T-helper 9 cell (primary cell): ENCODE results near the gene MRPL27.
A peak's percentile ranks its signal among the peaks of the same experiment; 100 is the strongest.

Experiments used
- DNase-seq: peaks from one replicate; pipeline ENCODE4 v3.0.0-alpha.2; 2020

MRPL27 gene

DNA sequence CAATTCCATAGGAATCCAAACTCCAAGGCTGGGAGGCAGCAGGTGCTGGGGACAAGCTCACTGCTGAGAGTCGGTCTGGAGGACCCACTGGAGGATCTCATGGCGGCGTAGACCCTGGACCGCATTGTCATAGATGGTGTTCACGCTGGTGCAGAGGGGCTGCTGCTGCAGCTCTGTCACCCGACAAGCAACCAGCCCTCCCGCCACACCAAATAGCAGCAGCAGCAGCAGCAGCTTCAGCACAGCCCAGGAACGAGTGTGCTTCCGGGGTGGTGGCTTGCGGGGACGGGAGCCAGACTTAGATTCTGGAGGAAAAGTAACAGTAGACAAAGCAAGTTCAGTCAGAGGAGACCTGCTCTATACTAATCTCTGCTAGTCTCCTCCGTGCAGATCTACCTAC is 9.9 kb upstream of the MRPL27 start:
- no peak for DNase-seq

DNA sequence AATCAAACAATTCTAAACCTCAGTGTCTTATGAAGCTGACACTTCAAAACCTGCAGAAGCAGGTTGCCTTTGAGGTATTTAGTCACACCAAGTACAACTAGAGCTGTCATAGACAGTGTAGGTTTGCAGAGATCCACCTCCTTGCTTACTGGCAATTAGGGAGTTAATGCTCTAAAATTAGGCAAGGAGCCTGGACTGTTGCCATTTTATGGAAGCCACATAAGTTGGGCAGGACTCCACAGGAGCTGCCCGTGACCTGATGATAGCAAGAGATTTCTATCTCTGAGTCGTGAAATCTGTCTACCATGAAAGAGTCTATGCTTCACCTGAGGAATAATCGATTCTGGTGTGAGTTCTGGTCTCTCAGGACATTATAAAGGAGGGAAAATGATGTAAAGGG is 8.9 kb upstream of the MRPL27 start:
- no peak for DNase-seq

DNA sequence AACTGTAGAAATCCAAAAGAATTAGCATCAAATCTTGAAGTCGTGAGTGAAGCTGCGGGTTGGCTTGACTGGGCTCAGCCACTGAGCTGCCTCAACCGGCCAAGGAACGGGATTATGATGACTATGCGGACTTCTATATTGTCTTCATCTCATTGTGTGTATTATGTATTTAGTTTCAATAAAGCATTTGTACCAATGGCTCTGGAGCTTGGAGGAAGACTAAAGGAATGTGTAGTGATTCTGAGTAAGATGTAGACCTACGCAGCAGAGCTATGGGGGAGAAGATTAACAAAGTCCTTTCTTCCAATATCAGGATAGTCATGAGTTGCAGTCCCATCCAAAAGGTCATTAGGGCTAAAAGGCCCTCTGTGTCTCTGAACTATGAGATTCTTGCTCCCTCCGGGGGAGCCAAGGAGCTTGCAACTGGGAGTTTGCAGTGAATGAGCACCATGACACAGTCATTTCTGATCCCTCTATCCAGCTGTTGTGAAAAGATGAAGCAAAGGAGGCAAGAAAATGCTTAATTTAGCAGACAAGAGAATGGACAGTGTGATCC is 8.4 kb upstream of the MRPL27 start:
- DNase-seq = no peak

DNA sequence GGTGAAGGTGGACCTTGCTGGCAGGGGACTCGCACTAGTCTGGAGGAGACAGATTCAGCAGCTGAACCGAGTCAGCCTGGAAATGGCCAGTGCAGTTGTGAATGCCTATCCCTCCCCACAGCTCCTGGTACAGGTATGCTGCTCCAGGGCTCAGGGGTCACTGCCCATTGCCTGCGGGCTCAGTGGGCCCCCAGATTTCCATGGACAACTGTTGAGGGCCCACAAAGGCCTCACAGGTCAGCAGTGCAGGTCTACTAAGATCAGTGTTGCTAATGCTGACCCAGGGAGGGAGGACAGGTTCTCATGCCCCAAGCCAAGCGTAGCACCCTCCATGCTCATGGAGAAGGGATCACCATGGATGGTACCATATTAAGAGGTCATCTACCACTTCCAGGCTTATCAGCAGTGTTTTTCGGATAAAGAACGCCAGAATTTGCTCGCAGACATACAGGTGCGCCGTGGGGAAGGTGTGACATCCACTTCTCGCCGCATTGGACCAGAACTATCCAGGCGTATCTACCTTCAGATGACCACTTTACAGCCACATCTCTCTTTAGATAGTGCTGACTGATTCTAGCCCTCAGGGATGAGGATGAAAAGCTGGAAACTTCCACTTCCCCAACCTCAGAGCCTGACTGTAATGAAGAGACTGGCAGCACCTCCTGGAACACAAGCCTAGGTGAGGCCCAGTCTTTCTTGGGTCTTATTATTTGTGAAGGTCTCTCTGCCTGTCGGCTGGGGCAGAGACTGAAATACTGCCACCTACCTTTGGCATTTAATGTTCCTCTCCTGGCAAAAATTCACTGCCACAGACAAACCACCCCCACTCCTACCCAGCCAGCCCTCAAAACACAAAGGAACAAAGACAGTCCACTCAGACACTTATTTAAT is 7.6 kb upstream of the MRPL27 start:
- no peak for DNase-seq

DNA sequence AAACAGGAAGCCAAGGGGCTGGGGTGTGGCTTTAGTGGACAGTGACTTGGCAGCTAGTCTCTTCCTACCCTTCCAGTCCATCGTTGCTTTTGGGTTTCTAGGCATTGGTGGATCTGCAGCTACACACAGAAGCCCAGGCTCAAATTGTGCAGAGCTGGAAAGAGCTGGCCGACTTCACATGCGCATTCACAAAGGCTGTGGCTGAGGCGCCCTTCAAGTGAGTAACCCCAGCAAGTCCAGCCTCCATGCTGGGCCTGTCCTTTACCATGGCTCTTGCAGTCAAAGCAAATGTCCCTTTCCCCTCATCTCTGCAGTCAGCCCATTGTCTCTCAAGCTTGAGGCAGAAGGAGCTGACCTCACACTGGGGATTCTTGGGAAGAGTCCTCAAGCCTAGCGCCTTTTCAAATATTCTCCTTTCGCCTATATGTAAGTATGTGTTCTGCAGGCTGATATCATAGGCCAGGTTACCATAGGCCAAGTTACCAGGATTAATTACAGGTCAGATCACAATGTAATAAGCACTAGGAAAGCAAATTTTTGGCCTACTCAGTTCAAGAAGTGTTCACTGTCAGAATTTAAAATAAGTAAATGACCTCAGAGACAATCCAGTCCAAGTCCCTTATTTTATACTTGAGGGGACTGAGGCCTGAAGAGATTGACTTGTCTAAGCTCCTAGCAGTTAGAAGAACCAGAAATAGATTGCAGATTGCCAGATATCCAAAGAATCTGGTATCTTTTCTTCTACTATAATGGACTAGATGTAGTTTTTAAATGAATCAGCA is 6.6 kb upstream of the MRPL27 start:
- DNase-seq = no peak

DNA sequence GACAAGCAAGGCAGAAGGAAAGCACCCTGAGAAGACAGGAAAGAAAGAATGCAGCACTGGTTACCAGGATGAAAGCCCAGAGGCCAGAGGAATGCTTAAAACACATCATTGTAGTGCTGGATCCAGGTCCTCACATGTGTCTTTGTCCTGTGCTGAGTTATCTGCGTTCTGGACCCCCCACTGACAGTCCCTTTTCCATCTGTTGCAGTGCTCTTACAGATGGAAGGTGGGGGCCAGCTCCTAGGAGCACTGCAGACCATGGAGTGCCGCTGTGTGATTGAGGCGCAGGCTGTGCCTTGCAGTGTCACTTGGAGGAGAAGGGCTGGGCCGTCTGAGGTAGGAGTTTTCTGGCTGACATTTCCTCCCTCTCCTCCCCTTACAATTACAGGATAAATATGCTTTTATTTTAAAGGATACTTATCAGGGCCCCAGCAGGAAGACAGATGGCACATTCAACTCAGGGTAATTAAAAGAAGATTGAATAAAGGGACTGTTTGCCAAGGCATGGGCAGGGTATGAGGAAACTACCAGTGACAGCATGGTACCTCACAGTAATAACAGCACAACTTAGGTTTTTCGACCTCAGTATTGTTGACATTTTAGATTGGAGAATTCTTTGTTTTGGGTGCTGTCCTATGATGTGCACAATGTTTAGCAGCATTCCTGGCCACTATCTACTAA is 3.0 kb upstream of the MRPL27 start:
- DNase-seq = no peak

DNA sequence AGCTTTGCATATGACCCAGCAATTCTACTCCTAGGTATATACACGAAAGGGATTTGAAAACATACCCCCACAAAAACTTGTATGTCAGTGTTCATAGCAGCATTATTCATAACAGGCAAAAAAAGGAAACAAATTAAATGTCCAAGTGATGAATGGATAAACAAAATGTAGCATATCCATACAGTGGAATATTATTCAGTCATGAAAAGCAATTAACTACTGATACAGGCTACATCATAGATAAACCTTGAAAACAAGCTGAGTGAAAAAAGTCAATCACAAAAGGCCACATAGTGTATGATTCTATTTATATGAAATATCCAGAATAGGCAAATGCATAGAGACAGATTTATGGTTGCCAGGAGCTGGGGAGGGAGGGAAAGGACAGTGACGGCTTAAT is 721 bp upstream of the MRPL27 start:
- no peak for DNase-seq

DNA sequence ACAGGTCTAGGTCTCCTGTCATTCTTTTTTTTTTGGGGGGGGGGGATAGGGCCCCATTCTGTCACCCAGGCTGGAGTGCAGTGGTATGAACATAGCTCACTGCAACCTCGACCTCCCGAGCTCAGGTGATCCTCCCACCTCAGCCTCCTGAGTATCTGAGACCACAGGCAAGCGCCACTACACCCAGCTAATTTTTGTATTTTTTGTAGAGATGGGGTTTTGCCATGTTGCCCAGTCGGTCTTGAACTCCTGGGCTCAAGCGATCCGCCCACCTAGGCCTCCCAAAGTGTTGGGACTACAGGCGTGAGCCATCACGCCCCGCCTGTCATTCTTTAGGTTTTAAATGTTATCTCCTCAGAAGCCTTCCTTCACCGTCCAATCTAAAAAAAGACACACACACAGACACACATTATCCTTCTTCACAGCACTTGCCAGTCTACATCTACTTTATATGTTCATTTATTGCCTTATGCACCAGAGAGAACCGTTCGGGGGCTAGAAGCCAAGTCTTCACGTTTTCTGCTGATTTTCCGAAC is 694 bp downstream of the MRPL27 start:
- no peak for DNase-seq

DNA sequence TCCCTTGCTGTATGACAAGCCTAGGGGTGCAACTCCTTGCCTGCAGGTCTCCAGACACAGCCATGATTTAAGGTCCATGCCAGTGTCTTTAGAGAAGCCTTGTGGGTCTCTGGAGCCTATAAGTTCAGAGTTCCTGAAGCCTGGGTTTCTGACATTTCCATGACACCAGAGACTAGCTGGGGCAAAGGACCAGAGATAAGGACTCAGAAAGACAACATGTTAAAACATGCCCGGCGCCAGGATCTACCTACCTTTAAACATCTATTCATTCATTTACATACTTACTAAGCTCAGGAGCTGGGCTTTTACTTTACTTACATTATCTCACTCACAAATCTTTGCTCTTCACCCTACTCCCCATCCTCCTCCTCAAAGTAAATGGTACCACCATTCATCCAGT is 1.5 kb downstream of the MRPL27 start:
- no peak for DNase-seq

DNA sequence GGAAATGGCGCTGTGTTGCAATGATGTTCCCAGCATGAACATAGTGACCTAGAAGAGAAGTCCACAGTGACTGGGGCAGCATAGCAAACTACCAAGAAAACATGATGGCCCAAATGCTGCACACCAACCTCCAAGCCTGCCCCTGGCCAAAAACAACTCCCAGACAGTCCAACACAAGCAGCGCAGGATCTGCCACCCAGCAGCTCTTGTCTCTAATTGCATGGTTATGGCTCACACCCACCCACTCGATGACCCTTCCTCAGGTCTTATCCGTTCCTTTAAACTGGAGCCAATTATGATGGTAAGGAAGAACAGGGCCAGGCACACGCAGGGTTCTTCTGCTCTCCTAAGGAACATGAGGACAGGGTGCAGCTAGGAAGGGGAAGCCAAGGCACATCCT is 2.9 kb downstream of the MRPL27 start:
- no peak for DNase-seq

DNA sequence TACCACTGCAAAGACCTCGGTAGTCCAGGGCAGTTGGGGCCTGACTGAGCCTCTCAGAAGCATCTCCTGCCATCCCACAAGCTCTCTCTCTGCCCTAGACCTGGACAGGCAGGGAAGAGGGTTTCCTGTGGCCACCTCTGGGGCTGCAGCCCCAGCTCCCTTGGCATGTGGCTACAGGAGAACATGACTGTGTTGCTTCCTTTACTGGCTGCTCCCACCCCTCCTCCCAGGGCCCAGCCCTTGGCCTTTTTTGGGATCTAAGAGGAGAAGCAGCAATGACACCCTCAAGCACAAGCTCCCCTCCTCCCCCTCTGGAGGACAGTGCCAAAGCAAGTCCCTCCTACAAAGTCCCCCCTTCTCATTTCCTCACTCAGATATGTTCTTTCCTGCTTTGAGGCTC is 5.6 kb downstream of the MRPL27 start:
- DNase-seq = no peak

DNA sequence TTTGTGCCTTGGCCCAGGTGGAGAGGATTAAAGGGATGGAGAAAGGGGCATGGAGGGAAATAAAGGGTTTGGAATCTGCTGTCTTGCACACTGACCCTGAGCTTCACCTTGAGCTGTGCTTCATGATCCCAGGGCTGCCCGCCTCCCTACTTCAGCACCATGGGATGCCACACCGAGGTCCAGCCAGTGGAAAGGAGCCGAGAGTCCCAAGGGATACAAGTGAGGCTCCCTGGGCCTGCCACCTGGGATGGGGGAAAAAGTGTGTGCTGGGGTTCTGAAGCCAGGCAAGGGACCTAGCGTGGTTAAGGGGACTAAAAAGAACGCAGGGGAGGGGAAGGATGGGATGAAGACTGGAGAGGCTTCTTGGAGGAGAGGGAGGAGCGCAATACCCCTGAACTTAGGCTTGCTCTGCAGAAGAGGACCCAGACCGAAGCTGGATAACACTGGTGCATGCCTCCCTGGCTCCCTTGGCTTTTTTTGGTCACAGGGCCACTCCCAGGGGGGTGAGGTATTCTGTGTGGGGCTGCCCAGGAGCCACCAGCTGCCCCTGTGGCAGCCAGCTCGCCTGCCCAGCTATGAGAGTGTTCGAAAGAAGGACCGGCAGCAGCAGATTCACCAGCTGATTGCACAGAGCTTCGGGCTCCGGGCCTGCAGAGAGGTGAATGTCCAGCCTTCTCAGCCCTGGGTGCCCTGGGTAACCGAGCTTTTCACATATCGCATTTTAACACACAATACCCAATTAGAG is 7.2 kb downstream of the MRPL27 start:
- no peak for DNase-seq

DNA sequence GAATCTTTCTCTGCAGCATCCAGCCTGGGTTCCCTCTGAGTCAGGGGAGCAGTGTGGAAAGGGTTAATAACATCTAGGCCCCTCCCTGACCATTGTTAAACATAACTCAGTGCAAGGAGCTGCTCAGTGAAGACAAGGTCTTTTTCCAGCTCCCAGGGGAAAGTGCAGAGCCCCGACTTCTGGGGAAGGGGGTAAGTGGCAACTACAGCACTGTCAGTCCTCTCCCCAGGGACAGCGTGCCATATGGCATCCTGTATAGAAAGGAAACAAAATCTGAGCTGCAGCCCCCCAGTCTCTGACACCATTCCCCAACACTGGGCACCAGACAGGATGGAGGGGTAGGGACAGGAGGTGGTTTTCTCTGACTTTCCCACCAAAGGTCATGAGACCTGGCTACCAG is 7.8 kb downstream of the MRPL27 start:
- no peak for DNase-seq

DNA sequence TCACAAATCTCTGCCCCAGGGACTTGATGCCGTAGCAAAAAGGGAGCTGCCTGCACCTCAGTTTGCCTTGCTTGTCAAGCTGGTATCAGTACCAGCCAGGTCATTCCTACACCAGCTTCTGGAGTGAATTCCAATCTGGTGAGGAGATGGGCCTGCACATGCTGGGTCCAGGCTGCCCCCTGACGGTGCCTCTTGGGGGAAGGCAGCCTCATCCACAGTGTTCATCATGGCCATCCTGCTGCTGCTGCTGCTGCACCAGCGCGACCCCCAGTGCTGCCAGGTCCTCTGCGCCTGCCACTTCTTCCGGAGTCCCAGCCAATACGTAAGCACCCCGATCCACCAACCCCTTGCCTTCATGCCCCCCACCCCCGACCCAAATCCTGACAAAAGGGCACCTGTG is 8.3 kb downstream of the MRPL27 start:
- no peak for DNase-seq

DNA sequence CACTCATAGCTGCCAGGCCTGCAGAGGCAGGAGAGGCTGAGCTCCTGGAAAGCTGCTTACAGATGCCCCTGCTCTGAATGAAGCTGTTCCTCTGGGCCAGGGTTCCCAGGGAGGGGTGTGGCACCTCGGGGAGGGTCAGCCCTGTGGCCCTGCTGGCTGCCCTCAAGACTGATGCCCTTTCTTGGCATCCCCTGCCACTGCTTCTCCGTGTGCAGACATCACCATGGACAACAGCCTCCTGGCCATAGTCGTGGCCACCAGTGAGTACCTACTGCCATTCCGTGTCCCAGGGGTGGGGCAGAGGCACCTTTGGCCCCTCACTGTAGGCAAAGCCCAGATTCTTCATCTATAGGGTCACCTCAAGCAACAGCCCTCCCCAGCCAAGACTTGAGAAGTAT is 8.9 kb downstream of the MRPL27 start:
- DNase-seq = no peak

DNA sequence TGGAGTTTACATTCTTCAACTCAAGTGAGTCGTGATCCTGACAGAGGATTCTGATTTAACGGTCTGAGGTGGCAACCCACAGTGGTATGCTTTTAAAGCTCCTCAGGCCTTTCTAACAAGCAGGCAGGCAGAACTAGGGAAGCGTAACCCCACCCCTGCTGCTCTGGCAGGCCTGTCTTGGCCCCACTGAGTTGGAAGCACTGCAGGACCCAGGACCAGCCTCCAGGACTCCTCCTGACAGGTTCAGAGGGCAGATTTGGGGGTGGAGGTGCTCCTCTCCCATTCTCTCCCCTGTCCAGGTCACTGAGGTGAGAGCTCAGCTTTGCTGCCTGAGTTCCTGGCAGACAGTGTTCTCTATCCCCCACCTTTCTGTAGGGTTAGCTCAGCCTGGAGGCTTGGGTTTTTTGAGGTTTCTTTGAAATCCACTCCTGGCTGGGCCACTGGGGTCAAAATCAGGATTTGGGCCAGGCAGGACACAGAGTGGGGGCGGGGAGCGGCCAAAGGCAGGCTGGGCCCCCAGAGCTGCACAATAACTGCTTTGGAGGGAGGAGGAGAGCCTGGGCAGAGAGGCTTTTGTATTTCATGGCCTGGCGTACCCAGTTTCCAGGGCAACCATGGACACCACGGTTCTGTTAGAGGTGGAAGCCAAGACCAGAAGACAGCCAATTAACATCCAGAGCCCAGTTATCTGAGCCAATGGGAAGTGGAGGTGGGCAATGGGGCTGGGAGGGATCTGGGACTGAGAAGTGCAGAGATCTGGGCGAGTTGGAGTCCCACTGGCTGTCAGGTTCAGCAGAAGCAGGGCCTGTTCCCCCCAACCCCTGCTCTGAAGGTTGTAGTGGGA is 9.5 kb downstream of the MRPL27 start:
- no peak for DNase-seq

DNA sequence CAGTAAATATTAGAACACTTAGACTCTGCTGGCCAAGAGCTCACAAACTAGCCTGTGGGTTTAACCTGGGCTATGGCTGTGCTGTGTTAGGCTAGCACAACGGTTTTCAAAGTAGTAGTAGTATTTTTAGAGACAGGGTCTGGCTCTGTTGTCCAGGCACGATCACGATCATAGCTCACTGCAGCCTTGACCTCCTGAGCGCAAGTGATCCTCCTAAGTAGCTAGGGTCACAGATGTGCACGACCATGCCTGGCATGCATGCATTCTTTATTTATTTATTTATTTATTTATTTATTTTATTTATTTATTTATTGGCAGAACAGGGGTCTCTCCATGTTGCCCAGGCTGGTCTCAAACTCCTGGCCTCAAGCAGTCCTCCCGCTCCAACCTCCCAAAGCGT is 10.3 kb downstream of the MRPL27 start:
- no peak for DNase-seq

DNA sequence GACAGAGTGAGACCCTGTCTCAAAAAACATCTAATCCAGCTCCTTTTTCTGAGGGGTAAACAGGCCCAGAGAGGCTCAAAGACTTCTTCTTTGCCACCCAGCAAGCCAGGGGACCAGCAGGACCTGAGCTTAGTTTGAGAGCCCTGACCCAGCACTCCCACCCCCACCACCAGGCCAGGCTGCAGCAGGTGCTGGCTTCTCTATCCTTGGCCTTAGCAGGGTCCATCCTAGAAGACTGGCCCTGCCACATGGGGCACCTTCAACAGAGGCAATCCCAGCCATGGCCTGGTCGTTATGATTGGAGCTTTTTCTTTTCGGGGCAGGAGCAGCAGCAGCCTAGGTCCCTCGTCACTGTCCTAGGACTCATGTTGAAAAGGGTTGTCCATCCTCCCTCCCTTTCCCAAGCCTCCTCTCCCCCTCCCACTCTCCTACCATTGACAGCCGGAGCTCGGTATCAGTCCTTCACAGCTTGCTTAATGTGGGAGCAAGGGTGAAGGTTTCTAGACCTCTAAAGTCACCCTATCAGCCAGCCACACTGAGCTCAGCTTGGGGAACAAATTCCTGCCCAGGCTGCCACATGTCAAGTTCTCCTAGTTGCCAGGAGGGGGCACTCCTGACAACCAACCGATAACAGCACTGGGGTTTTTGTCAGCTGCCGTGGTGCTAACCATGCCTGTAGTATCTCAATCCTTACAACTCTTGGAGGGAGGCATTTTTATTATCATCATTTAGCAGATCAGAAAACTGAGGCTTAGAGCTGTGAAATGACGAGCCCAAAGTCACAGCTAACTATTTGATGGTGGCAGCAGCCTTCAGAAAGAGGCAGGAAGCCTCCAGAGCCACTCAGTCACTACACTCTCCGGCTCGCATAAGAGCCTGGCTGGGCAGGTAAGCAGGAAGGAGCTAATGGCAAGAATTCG is 11.2 kb downstream of the MRPL27 start:
- DNase-seq = peak; percentile 32

DNA sequence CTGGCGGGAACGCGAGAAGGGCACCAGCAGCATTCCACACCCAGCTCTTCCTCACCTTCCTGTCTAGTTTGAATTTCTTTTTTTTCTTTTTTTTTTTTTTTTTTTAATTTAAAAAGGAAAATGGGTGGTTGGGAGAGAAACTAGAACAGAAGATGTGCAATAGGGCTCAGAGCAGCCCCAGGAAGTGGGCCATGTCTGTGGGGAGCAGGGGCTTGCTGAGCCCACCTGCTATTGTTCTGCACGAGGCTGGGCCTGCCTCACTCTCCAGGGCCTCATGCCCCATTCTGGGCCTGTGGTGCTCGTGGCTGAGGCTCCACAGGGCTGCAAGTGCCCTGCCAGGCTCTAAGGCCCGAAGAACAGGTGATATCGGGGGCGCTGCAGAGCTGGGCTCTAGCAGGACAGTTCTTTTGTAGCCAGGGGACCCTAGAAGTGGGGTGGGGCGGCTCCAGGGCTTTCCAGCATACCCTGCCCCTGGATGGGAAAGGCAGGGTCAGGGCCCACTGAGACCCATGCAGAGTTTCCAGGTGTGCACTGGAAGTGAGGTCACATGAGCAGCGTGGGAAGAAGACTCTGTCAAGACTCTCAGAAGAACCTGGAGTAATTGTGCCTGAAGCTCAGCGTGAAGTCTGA is 12.4 kb downstream of the MRPL27 start:
- DNase-seq = no peak

DNA sequence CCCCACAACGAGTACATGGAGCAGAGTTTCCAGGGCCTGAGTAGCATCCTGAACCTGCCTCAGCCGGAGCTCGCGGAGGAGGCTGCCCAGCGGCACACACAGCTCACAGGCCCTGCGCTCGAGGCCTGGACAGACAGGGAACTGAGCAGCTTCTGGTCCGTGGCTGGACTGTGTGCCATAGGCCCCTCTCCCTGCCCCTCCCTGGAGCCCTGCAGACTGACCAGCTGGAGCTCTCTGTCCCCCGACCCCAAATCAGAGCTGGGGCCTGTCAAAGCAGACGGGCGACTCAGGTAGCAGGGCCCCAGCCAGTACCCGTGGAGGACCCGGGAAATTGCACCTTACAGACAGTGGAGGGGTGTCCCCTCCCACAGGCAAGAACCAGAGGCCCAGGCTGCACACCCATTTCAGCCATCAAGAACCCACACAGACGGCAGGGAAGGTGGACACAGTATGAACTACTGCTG is 13.0 kb downstream of the MRPL27 start:
- no peak for DNase-seq
